Esophagus squamous epithelium (tissue), 4 donors: ENCODE measurements around the gene CDKAL1.

Experiments
- POLR2A ChIP-seq, 4 donors: fragments of 450-650 bp; IDR thresholded peaks; one replicate each; pipeline ENCODE4 v1.6.1; 2017; ENCODE audit warnings: antibody characterized with exemption in 4 of 4, mild to moderate bottlenecking in 4 of 4, moderate library complexity in 3 of 4
- TF ChIP-seq, protein P1 (sequence below), 6 experiments: fragments of 450-650 bp in 4 of 6; fragments of 200-600 bp in 2 of 6; sonication (generic) in 2 of 6; IDR thresholded peaks; one replicate each; pipeline ENCODE4 v1.5.1; 2016 to 2019; ENCODE audit warnings: antibody characterized with exemption in 6 of 6, mild to moderate bottlenecking in 4 of 6, moderate library complexity in 4 of 6

- TF ChIP-seq, protein P1, sequence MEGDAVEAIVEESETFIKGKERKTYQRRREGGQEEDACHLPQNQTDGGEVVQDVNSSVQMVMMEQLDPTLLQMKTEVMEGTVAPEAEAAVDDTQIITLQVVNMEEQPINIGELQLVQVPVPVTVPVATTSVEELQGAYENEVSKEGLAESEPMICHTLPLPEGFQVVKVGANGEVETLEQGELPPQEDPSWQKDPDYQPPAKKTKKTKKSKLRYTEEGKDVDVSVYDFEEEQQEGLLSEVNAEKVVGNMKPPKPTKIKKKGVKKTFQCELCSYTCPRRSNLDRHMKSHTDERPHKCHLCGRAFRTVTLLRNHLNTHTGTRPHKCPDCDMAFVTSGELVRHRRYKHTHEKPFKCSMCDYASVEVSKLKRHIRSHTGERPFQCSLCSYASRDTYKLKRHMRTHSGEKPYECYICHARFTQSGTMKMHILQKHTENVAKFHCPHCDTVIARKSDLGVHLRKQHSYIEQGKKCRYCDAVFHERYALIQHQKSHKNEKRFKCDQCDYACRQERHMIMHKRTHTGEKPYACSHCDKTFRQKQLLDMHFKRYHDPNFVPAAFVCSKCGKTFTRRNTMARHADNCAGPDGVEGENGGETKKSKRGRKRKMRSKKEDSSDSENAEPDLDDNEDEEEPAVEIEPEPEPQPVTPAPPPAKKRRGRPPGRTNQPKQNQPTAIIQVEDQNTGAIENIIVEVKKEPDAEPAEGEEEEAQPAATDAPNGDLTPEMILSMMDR (IDR thresholded peaks at IDR 0.05) = no peak
- no peak for TF ChIP-seq POLR2A (IDR thresholded peaks at IDR 0.05)
These were observed 576.4 kb downstream of the CDKAL1 start for GRCh38 chr6:21110684-21111083.
